Immature natural killer cell (primary cell): ENCODE measurements around the gene MMEL1. TPM values are rescaled to one million over a fixed set of nuclear protein-coding genes. Genes with fewer than 3 reads are reported as not detected.
"Not testable (repeated sequence)": the region's sequence is repeated elsewhere in the genome, so short reads cannot be mapped to it uniquely, and the experiment has no call there.

Experiments used
- DNase-seq, 3 donors: peaks; one replicate each; pipeline ENCODE4 v3.0.0; 2022; ENCODE audit warnings: mixed read lengths in 1 of 3
- H3K27ac Mint-ChIP-seq, 6 donors: one replicate each; pipeline ENCODE4 v1.8.0; 2020; ENCODE audit warnings: mixed read lengths in 6 of 6, mild to moderate bottlenecking in 5 of 6, inconsistent platforms in 4 of 6, moderate library complexity in 3 of 6
- H3K27me3 Mint-ChIP-seq, 3 donors: one replicate each; pipeline ENCODE4 v1.8.0; 2020 to 2021; ENCODE audit warnings: low read depth in 3 of 3, mild to moderate bottlenecking in 3 of 3, mixed read lengths in 3 of 3, moderate library complexity in 3 of 3, inconsistent platforms in 1 of 3
- H3K36me3 Mint-ChIP-seq, 3 donors: one replicate each; pipeline ENCODE4 v1.8.0; 2020; ENCODE audit warnings: mixed read lengths in 3 of 3, inconsistent platforms in 2 of 3, mild to moderate bottlenecking in 2 of 3
- H3K4me1 Mint-ChIP-seq, 2 donors: one replicate each; pipeline ENCODE4 v1.8.0; 2020; ENCODE audit warnings: inconsistent platforms in 2 of 2, mild to moderate bottlenecking in 2 of 2, mixed read lengths in 2 of 2, moderate library complexity in 1 of 2
- H3K4me3 Mint-ChIP-seq, 5 donors: one replicate each; pipeline ENCODE4 v1.8.0; 2020; ENCODE audit warnings: mild to moderate bottlenecking in 5 of 5, mixed read lengths in 5 of 5, inconsistent platforms in 3 of 5, moderate library complexity in 3 of 5
- H3K9me3 Mint-ChIP-seq, 6 donors: one replicate each; pipeline ENCODE4 v1.8.0; 2020; ENCODE audit warnings: mild to moderate bottlenecking in 6 of 6, mixed read lengths in 6 of 6, inconsistent platforms in 4 of 6, moderate library complexity in 3 of 6
- polyA plus RNA-seq, 3 donors: library from polyadenylated mRNA; unstranded; fragments of 300-500 nt; fragmentation: Illumina TruSeq; gene quantifications; one replicate each; pipeline ENCODE4 v1.2.3, GENCODE V29; 2021

Gene MMEL1
- polyA plus RNA-seq, 3 donors from 2014 or later, result 0.93 to 5.1 (median 2.3) TPM

DNA sequence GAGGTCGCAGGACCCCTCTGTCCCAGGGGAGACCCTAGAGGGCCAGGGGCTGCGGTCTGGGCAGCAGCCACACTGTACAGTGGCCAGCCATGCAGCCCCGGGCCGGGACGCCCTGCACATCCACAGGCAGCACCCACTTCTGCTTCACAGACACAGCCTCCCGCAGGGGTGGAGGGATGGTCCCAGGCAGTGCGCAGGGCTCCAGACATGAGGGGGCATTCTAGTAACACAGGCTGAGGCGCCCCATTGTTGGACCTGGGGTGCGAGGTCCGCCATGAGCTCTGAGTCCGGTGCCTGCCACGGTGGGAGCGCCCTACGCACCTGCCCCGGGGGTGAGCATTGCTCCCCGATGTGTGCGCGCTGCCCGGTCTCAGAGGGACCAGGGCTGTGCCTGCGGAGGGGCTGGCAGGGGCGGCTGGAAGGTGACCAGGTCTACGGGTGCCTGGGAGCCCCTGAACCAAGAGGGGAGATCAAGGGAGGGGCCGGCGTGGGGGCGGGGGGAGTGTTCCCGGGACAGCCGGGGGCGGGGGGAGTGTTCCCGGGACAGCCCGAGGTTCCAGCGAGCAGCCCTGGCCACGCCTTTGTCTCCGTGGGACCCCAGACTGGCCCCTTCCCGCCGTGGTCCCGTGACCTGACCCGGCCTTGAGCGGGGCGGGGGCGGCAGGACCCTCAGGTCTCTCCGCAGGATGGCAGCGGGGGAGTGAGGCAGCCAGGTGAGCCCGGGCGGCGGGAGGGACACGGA, 4.5 kb downstream of the MMEL1 start:
- peaks cover 0 to 5% of the 10 kb centered on the region in 2 donors for H3K4me1 Mint-ChIP-seq
- no peak overlapping the region for H3K27ac Mint-ChIP-seq
- no peak for DNase-seq
- H3K27me3 Mint-ChIP-seq, result peaks cover 17 to 21% (median 19%) of the 10 kb centered on the region in 3 donors
- no peaks in the 10 kb centered on the region for H3K36me3 Mint-ChIP-seq
- no peak overlapping the region for H3K4me3 Mint-ChIP-seq
- H3K9me3 Mint-ChIP-seq, result peaks cover 0 to 5% (median 0%) of the 10 kb centered on the region in 6 donors

- Mint-ChIP-seq H3K4me3 (no peak overlapping the region), H3K27me3 (peaks cover 17 to 21% (median 19%) of the 10 kb centered on the region in 3 donors), H3K36me3 (no peaks in the 10 kb centered on the region), H3K4me1 (peaks cover 0 to 5% of the 10 kb centered on the region in 2 donors), H3K27ac (no peak overlapping the region), H3K9me3 (peaks cover 0 to 5% (median 0%) of the 10 kb centered on the region in 6 donors)
- DNase-seq, result no peak
These were observed 5.1 kb downstream of the MMEL1 start for GRCh38 chr1:2627746-2628145.

DNA sequence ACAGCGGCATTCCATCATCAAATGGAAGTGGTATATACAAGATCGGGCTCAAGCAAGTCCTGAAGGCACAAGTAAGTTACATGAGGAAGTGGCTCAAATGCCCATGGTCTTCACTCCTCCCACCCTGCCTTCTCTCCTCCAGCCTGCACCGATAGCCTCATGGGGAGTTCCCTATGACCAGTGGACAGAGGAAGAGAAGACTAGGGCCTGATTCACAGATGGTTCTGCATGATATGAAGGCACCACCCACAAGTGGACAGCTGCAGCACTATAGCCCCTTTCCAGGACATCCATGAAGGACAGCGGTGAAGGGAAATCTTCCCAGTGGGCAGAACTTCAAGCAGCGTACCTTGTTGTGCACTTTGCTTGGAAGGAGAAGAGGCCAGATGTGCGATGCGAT, 7.1 kb downstream of the MMEL1 start:
- H3K9me3 Mint-ChIP-seq, H3K27ac Mint-ChIP-seq, H3K4me1 Mint-ChIP-seq, H3K36me3 Mint-ChIP-seq, H3K4me3 Mint-ChIP-seq, DNase-seq: not testable (repeated sequence)
- peaks cover 16 to 20% (median 19%) of the 10 kb centered on the region in 3 donors for H3K27me3 Mint-ChIP-seq

DNA sequence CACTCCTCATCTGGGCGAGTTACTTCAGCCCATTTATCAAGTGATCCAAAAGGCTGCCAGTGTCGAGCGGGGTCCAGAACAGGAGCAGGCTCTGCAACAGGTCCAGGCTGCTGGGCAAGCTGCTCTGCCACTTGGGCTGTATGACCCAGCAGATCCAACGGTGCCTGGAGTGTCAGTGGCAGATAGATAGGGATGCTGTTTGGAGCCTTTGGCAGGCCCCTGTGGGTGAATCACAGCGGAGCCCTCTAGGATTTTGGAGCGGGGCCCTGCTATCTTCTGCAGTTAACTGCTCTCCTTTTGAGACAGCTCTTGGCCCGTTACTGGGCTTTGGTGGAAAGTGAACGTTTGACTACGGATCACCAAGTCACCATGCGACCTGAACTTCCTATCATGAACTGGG, 7.5 kb downstream of the MMEL1 start:
- Mint-ChIP-seq H3K27ac (no peak overlapping the region), H3K27me3 (peaks cover 11 to 19% (median 18%) of the 10 kb centered on the region in 3 donors), H3K4me3 (no peak overlapping the region), H3K4me1 (peaks cover 0 to 2% of the 10 kb centered on the region in 2 donors), H3K9me3 (peaks cover 0 to 2% (median 0%) of the 10 kb centered on the region in 6 donors), H3K36me3 (no peaks in the 10 kb centered on the region)
- no peak for DNase-seq

DNA sequence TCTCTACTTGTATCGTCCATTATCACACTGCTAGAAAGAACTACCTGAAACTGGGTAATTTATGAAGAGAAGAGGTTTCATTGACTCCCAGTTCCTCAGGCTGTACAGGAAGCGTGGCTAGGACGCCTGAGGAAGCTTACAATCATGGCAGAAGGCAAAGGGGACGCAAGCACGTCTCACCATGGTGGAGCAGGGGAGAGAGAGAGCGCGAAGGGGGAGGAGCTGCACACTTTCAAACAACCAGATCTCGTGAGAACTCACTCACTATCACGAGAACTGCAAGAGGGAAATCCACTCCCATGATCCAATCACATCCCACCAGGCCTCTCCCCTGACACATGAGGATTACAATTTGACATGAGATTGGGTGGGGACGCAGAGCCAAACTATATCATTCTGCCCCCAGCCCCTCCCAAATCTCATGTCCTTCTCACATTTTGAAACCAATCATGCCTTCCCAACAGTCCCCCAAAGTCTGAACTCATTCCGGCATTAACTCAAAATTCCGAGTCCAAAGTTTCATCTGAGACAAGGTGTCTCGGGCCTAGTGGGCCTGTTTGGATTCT, 8.0 kb downstream of the MMEL1 start:
- no peak for DNase-seq
- no peak overlapping the region for H3K27ac Mint-ChIP-seq
- H3K9me3 Mint-ChIP-seq, result peaks cover 0 to 3% (median 0%) of the 10 kb centered on the region in 6 donors
- H3K4me1 Mint-ChIP-seq, result no peaks in the 10 kb centered on the region
- H3K4me3 Mint-ChIP-seq, result no peak overlapping the region
- H3K27me3 Mint-ChIP-seq, result peaks cover 11 to 19% (median 19%) of the 10 kb centered on the region in 3 donors
- peaks cover 0 to 3% (median 0%) of the 10 kb centered on the region in 3 donors for H3K36me3 Mint-ChIP-seq

DNA sequence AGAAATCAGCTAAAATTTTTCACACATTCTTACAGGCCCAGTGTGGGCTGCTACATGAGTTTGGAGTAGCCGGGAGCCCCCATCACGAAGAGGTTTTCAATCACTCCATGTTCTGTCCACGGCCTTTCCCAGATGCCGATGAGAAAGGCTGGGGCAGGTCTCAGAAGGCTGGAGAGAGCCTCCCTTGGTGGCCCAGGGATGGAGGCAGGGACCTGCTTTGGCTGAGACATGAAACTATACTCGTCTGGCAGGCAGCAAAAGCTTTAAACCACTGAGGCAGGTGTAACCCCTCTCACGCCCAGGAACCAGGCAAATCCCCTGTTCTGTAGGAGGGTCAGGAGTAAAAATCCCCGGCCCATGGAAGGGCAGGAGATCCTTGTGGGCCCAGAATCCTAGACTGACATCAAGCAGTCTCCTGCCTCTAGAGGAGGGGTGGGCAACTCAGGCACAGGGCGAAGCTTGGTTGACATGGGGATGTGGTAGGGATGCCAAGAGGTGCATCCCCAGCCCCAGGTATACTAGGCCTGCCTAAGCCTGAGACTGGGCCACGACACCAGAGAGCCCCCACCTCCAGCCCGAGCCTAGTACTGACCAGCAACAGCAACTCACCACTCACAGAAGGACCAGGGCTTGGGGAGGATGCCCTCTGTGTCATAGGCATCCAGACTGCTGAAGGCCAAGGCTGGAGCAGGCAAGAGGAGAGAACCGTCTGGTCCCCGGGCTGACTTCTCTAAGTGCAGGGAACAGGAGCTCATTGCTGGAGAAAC, 9.1 kb downstream of the MMEL1 start:
- peaks cover 11 to 19% (median 18%) of the 10 kb centered on the region in 3 donors for H3K27me3 Mint-ChIP-seq
- no peaks in the 10 kb centered on the region for H3K4me1 Mint-ChIP-seq
- no peak overlapping the region for H3K27ac Mint-ChIP-seq
- no peak for DNase-seq
- no peak overlapping the region for H3K4me3 Mint-ChIP-seq
- peaks cover 0 to 6% (median 0%) of the 10 kb centered on the region in 3 donors for H3K36me3 Mint-ChIP-seq
- peaks cover 0 to 6% (median 0%) of the 10 kb centered on the region in 6 donors for H3K9me3 Mint-ChIP-seq

DNA sequence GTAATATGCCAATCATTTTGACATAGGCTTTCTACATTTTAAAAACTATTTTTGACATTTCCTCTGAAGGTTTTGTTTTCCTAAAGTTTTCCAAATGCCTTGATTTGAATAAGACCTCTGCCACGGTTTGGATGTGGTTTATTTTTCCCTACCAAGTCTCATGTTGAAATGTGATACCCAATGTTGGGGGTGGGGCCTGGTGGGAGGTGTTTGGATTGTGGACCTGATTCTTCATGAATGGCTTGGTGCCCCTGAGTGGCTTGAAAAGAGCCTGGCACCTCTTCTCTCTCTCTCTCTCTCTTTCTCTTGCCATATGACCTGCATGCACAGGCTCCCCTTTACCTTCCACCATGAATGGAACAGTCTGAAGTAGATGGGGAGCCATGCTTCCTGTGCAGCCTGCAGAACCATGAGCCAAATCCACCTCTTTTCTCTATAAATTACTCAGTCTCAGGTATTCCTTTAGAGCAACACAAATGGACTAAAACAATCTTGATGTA, 14.8 kb downstream of the MMEL1 start:
- no peak for DNase-seq
- Mint-ChIP-seq H3K4me1 (no peaks in the 10 kb centered on the region), H3K27ac (no peak overlapping the region), H3K36me3 (peaks cover 0 to 18% (median 3%) of the 10 kb centered on the region in 3 donors), H3K4me3 (no peak overlapping the region), H3K27me3 (peaks cover 8 to 16% (median 8%) of the 10 kb centered on the region in 3 donors), H3K9me3 (peaks cover 5 to 39% (median 26%) of the 10 kb centered on the region in 6 donors)

- H3K27me3 Mint-ChIP-seq, result peaks cover 4 to 14% (median 7%) of the 10 kb centered on the region in 3 donors
- H3K36me3 Mint-ChIP-seq, result peaks cover 0 to 11% (median 3%) of the 10 kb centered on the region in 3 donors
- no peak overlapping the region for H3K27ac Mint-ChIP-seq
- DNase-seq, result no peak
- peaks cover 7 to 39% (median 23%) of the 10 kb centered on the region in 6 donors for H3K9me3 Mint-ChIP-seq
- H3K4me1 Mint-ChIP-seq, result no peaks in the 10 kb centered on the region
- no peak overlapping the region for H3K4me3 Mint-ChIP-seq
These were observed 18.7 kb downstream of the MMEL1 start for GRCh38 chr1:2614145-2614544.

- peaks cover 3 to 14% (median 7%) of the 10 kb centered on the region in 3 donors for H3K27me3 Mint-ChIP-seq
- no peak overlapping the region for H3K27ac Mint-ChIP-seq
- no peak overlapping the region for H3K4me3 Mint-ChIP-seq
- peaks cover 7 to 37% (median 23%) of the 10 kb centered on the region in 6 donors for H3K9me3 Mint-ChIP-seq
- H3K4me1 Mint-ChIP-seq, result no peaks in the 10 kb centered on the region
- no peak for DNase-seq
- H3K36me3 Mint-ChIP-seq, result peaks cover 0 to 11% (median 3%) of the 10 kb centered on the region in 3 donors
These were observed 20.0 kb downstream of the MMEL1 start for GRCh38 chr1:2612591-2613365.

GRCh38 chr1:2611621-2612437, 21.0 kb downstream of the MMEL1 start:
- no peak for DNase-seq
- no peak overlapping the region for H3K27ac Mint-ChIP-seq
- H3K27me3 Mint-ChIP-seq, result peaks cover 0 to 11% (median 7%) of the 10 kb centered on the region in 3 donors
- H3K36me3 Mint-ChIP-seq, result peaks cover 0 to 11% (median 3%) of the 10 kb centered on the region in 3 donors
- peaks cover 7 to 34% (median 23%) of the 10 kb centered on the region in 6 donors for H3K9me3 Mint-ChIP-seq
- no peaks in the 10 kb centered on the region for H3K4me1 Mint-ChIP-seq
- H3K4me3 Mint-ChIP-seq, result no peak overlapping the region

DNA sequence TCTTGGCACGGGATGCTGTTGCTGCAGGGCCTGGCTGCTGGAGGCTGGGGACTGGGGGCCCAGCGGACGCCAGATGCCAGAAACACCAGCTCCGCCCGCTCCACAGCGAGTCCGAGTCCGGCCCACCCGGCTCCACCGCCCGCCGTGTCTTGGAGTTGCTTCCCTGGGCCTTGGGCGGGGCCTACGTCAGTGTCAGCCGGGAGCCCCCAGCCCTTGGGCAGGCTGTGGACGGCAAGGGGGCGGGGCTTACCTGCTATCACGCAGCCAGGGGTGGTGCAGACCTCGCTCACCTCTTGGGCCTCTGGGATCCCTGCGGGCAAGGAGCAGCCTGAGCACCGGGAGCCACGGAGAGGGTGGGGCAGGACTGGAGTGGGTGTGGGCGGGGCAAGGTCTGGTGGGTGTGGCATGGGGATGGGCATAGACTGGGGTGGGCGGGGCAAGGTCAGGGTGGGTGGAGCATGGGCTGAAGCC, 21.8 kb downstream of the MMEL1 start:
- peaks cover 0 to 8% (median 0%) of the 10 kb centered on the region in 3 donors for H3K36me3 Mint-ChIP-seq
- H3K27me3 Mint-ChIP-seq, result peaks cover 0 to 11% (median 7%) of the 10 kb centered on the region in 3 donors
- H3K4me1 Mint-ChIP-seq, result no peaks in the 10 kb centered on the region
- no peak for DNase-seq
- no peak overlapping the region for H3K4me3 Mint-ChIP-seq
- peaks cover 7 to 28% (median 17%) of the 10 kb centered on the region in 6 donors for H3K9me3 Mint-ChIP-seq
- H3K27ac Mint-ChIP-seq, result no peak overlapping the region
